Activated B cell treated with CpG ODN at 0.5 μM for 24 hours (primary cell): ENCODE data around the gene VAT1L. TPM values are rescaled to one million over a fixed set of nuclear protein-coding genes. Genes with fewer than 3 reads are reported as not detected.

ENCODE experiments used
- ATAC-seq: fragments of 200-7000 bp; cut with Tn5 transposase; one replicate; pipeline ENCODE4 v1.10.0; 2021; ENCODE audit warnings: low read depth, mild to moderate bottlenecking, moderate library complexity
- CTCF ChIA-PET: fragments of 350-600 bp; sonication (Branson Sonifier 250); formaldehyde crosslinking; loops from one replicate; lab custom pipeline; 2021; ENCODE audit warnings: antibody characterized with exemption; lab: Charles Lee
- POLR2A ChIA-PET: fragments of 350-600 bp; sonication (Branson Sonifier 250); formaldehyde crosslinking; loops from one replicate; lab custom pipeline; 2021; ENCODE audit warnings: antibody characterized with exemption; lab: Charles Lee
- DNase-seq: peaks from one replicate; pipeline ENCODE4 v3.0.0; 2022
- H3K27ac Mint-ChIP-seq: one replicate; pipeline ENCODE4 v1.8.0; 2020; ENCODE audit warnings: mixed read lengths
- H3K27me3 Mint-ChIP-seq: one replicate; pipeline ENCODE4 v1.8.0; 2021; ENCODE audit warnings: mixed read lengths
- H3K36me3 Mint-ChIP-seq: one replicate; pipeline ENCODE4 v1.8.0; 2021; ENCODE audit warnings: low read depth, mixed read lengths
- H3K4me1 Mint-ChIP-seq: one replicate; pipeline ENCODE4 v1.8.0; 2021; ENCODE audit warnings: mixed read lengths
- H3K4me3 Mint-ChIP-seq: one replicate; pipeline ENCODE4 v1.8.0; 2020; ENCODE audit warnings: mild to moderate bottlenecking, mixed read lengths
- H3K9me3 Mint-ChIP-seq: one replicate; pipeline ENCODE4 v1.8.0; 2020; ENCODE audit warnings: mixed read lengths
- intact Hi-C: fragments of 100-400 bp; cut with micrococcal nuclease; formaldehyde crosslinking; loops from one replicate; pipeline ENCODE4 v1.15.1; 2024
- total RNA-seq: library from RNA; stranded (reverse); gene quantifications from 2 replicates; pipeline ENCODE4 v1.2.3, GENCODE V29; 2022
- TF ChIP-seq, protein P1 (sequence below): fragments of 200-600 bp; IDR thresholded peaks from one replicate; pipeline ENCODE4 v1.8.0; 2022; ENCODE audit warnings: antibody characterized with exemption, mild to moderate bottlenecking

The VAT1L gene
- total RNA-seq, 1 donor from 2014 or later, result not detected

DNA sequence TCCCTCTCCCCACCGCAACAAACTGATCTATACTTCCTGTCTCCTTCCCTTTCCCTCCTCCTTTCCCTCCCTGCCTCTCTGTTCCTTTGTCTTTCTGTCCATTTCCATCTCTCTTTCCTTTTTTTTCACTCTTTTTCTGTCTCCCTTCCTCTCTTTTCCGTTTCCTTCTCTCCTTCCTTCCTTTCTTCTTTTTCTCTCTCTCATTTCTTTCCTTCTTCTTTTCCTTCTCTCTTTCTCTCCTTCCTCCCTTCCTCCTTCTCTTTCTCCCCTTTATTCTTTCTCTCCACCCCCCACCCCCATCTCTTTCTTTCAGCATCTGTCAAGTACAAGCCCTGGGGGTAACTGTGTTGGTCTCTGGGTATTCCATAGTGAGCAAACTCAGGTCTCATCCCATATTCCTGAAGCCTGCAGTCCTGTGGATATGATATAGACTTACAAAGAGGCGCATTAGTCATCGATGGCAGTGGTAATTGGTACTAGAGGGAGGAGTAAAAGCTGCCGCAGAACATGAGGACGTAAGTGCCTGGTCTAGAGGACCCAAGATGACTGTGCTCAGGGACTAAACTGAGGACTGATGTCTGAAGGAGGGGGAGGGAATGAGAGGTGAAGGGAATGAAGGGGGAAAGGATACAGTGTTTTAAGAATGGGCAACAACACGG lies 50.4 kb downstream of the VAT1L start:
- intact Hi-C loops, result no loop called here
- DNase-seq (no peak), ATAC-seq (no peak)
- Mint-ChIP-seq H3K4me3 (no peak overlapping the region), H3K9me3 (no peaks in the 10 kb centered on the region), H3K4me1 (no peaks in the 10 kb centered on the region), H3K27ac (no peak overlapping the region), H3K27me3 (no peaks in the 10 kb centered on the region), H3K36me3 (no peaks in the 10 kb centered on the region)
- POLR2A ChIA-PET, result no interaction called here
- CTCF ChIA-PET, result no interaction called here
- TF ChIP-seq, protein P1, sequence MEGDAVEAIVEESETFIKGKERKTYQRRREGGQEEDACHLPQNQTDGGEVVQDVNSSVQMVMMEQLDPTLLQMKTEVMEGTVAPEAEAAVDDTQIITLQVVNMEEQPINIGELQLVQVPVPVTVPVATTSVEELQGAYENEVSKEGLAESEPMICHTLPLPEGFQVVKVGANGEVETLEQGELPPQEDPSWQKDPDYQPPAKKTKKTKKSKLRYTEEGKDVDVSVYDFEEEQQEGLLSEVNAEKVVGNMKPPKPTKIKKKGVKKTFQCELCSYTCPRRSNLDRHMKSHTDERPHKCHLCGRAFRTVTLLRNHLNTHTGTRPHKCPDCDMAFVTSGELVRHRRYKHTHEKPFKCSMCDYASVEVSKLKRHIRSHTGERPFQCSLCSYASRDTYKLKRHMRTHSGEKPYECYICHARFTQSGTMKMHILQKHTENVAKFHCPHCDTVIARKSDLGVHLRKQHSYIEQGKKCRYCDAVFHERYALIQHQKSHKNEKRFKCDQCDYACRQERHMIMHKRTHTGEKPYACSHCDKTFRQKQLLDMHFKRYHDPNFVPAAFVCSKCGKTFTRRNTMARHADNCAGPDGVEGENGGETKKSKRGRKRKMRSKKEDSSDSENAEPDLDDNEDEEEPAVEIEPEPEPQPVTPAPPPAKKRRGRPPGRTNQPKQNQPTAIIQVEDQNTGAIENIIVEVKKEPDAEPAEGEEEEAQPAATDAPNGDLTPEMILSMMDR, result no peak

DNA sequence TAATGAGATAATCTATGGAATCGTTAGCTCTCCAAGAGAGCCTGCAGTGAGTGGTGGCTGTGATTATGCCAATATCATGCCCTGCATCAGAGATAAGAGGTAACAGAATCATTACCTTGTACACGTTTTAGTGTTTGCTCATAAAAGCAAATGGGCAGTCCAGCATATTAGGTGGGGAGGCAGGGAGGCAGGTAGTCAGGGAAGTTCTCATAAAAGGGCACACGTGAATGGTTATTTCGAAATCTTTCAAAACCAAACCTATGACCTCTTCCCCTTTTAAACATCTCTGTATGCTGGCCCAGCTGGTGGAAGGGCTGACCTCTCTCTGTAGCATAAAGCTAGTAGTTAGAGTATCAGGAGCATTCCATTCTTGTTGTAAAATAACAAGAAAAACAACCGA lies 51.7 kb downstream of the VAT1L start:
- no peaks in the 10 kb centered on the region for H3K27me3 Mint-ChIP-seq
- no peaks in the 10 kb centered on the region for H3K36me3 Mint-ChIP-seq
- no peaks in the 10 kb centered on the region for H3K9me3 Mint-ChIP-seq
- no peak for ATAC-seq
- ChIA-PET CTCF (no interaction called here), POLR2A (no interaction called here)
- no peaks in the 10 kb centered on the region for H3K4me1 Mint-ChIP-seq
- intact Hi-C loops, result no loop called here
- DNase-seq, result no peak
- no peak overlapping the region for H3K27ac Mint-ChIP-seq
- H3K4me3 Mint-ChIP-seq, result no peak overlapping the region
- TF ChIP-seq, protein P1, result no peak

DNA sequence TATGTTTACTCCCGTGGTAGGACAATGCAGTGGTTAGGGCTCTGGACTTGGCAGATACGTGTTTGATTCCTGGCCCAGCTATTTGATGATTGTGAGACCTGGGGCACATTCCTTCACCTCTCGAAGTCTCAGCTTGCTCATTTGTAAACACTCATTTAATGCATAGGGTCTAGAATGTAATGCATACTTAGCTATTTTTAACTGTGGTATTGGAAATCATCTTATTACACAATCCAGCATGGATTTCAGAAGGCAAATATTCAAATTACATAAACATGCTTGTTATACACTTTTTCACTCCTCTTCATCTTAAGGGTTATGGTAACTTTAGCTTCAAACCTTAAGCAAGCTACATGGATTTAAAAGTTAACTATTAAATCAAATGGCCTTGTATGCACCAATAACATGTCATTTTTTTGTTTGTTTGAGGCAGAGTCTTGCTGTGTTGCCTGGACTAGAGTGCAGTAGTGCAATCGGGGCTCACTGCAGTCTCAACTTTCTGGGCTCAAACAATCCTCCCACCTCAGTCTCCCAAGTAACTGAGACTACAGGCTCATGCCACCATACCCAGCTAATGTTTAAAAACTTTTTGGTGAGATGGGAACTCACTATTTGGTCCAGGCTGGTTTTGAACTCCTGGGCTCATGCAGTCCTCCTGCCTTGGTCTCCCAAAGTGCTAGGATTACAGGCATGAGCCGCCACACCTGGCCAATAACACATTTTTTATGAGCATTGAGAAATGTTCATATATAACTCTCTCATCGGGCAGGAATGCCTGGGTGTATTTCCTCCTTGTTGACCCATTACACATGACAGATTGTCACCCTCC lies 52.5 kb downstream of the VAT1L start:
- no peaks in the 10 kb centered on the region for H3K27me3 Mint-ChIP-seq
- DNase-seq (no peak), ATAC-seq (no peak)
- TF ChIP-seq, protein P1, result no peak
- H3K9me3 Mint-ChIP-seq, result no peaks in the 10 kb centered on the region
- H3K4me1 Mint-ChIP-seq, result no peaks in the 10 kb centered on the region
- H3K36me3 Mint-ChIP-seq, result no peaks in the 10 kb centered on the region
- H3K4me3 Mint-ChIP-seq, result no peak overlapping the region
- intact Hi-C loops, result no loop called here
- ChIA-PET POLR2A (no interaction called here), CTCF (no interaction called here)
- H3K27ac Mint-ChIP-seq, result no peak overlapping the region

DNA sequence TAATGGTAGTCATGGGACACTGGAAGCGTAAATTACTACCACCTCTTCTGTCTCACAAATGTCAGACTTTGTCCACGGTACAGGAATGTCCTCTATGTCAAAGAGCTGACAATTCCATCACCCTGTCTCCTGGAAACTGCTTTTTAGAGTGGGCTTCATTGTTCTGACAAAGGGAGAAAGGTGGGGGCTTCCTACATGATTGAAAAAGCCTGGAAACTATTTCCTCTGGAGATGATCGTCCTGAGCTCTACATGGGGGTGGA lies 53.1 kb downstream of the VAT1L start:
- CTCF ChIA-PET, result no interaction called here
- Mint-ChIP-seq H3K9me3 (no peaks in the 10 kb centered on the region), H3K27ac (no peak overlapping the region), H3K4me1 (no peaks in the 10 kb centered on the region), H3K4me3 (no peak overlapping the region), H3K36me3 (no peaks in the 10 kb centered on the region), H3K27me3 (no peaks in the 10 kb centered on the region)
- TF ChIP-seq, protein P1, result no peak
- DNase-seq, result no peak
- POLR2A ChIA-PET, result no interaction called here
- intact Hi-C loops, result no loop called here
- no peak for ATAC-seq

DNA sequence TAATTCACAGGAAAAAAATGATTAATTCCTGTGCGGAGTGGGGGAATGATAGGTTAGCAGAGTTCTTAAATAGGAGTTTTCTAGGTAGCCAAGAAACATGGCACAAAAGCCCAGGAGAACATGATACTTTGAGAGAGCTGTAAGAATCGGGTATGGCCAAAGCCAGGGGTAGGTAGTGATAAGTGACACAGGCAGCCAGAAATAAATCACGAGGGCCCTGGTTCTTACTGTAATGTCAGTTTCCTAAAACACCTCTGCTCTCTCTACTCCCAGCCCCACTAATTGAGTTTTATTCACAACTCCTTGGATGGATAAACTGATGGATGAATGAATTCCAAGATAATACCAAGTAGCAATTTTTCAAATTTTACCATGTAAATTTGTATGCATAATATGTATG lies 54.1 kb downstream of the VAT1L start:
- H3K36me3 Mint-ChIP-seq, result no peaks in the 10 kb centered on the region
- no peak overlapping the region for H3K4me3 Mint-ChIP-seq
- no peaks in the 10 kb centered on the region for H3K27me3 Mint-ChIP-seq
- TF ChIP-seq, protein P1, result no peak
- H3K9me3 Mint-ChIP-seq, result no peaks in the 10 kb centered on the region
- intact Hi-C loops, result no loop called here
- DNase-seq (no peak), ATAC-seq (no peak)
- POLR2A ChIA-PET, result no interaction called here
- H3K4me1 Mint-ChIP-seq, result no peaks in the 10 kb centered on the region
- CTCF ChIA-PET, result no interaction called here
- H3K27ac Mint-ChIP-seq, result no peak overlapping the region
